Skeletal muscle tissue (tissue), 4 donors: ENCODE results near the gene SSU72. TPM values are rescaled to one million over a fixed set of nuclear protein-coding genes. Genes with fewer than 3 reads are reported as not detected.

ENCODE experiments used
- H3K27ac ChIP-seq: one replicate; pipeline ENCODE4 v1.7.0; 2013; ENCODE audit warnings: mild to moderate bottlenecking, low read depth, low read length, inconsistent platforms
- H3K27me3 ChIP-seq, 3 donors: one replicate each; pipeline ENCODE4 v1.7.0; 2013; ENCODE audit warnings: low read length in 3 of 3; ENCODE audit not compliant: control insufficient read depth in 3 of 3, insufficient read depth in 3 of 3
- H3K36me3 ChIP-seq, 3 donors: one replicate each; pipeline ENCODE4 v1.7.0; 2013; ENCODE audit warnings: low read length in 3 of 3; ENCODE audit not compliant: control insufficient read depth in 3 of 3, insufficient read depth in 3 of 3
- H3K4me1 ChIP-seq, 3 donors: one replicate each; pipeline ENCODE4 v1.7.0; 2013; ENCODE audit warnings: low read length in 3 of 3, mild to moderate bottlenecking in 3 of 3; ENCODE audit not compliant: control insufficient read depth in 3 of 3, insufficient read depth in 3 of 3
- H3K4me3 ChIP-seq, 3 donors: one replicate each; pipeline ENCODE4 v1.7.0; 2013; ENCODE audit warnings: low read length in 3 of 3
- H3K9ac ChIP-seq, 3 donors: one replicate each; pipeline ENCODE4 v1.7.0; 2013; ENCODE audit warnings: low read length in 3 of 3, mild to moderate bottlenecking in 3 of 3, moderate library complexity in 2 of 3, low read depth in 1 of 3
- H3K9me3 ChIP-seq, 3 donors: one replicate each; pipeline ENCODE4 v1.7.0; 2013; ENCODE audit warnings: low read length in 3 of 3; ENCODE audit not compliant: control insufficient read depth in 3 of 3
- total RNA-seq: library from RNA; depleted of rRNA; stranded (reverse); fragments of >200 nt; gene quantifications from one replicate; pipeline ENCODE4 v1.2.3, GENCODE V29; 2014
- donor health status: Osteomylitis.

The SSU72 gene
- total RNA-seq, 1 donor from 2014 or later: 40.2 TPM

DNA sequence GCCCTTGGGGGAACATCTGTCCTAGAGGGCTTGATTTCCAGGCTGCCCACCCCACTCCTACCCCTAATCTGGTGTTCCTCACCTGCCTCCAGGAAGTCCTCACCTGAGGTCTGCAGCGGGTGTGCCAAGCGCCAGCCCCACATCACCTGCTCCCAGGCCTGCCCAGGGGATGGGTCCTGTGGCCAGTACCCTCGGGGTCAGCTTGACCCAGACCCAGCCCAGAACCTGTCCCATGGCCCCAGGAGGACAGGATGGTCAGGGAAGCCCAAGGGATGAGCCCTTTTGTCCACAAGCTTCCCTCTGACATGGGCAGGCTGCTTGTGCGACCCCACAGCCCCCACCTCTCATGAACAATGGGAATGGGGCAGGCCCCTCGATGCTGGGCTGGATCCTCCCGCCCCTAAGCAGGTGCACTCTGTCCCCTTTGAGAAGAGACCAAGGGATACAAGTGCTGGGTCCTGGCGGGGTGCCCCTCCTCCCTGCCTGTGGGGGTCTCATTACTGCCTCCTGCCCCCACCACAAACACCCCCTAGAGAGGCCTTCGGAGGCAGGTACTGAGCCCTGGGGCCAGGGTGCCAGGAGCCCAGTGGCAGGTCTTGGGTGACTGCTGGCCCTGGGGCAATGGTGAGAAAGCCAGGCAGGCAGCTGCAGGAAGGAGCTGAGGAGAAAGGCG lies 43.9 kb upstream of the SSU72 start:
- H3K36me3 ChIP-seq: peaks cover 5 to 21% (median 12%) of the 10 kb centered on the region in 3 donors
- peak overlapping the region; percentile 90 for H3K27ac ChIP-seq
- H3K9ac ChIP-seq: peak overlapping the region in 2 of 3 donors; percentile 43 to 100
- H3K4me1 ChIP-seq: peaks cover 75 to 87% (median 83%) of the 10 kb centered on the region in 3 donors
- H3K27me3 ChIP-seq: no peaks in the 10 kb centered on the region
- no peaks in the 10 kb centered on the region for H3K9me3 ChIP-seq
- H3K4me3 ChIP-seq: no peak overlapping the region

DNA sequence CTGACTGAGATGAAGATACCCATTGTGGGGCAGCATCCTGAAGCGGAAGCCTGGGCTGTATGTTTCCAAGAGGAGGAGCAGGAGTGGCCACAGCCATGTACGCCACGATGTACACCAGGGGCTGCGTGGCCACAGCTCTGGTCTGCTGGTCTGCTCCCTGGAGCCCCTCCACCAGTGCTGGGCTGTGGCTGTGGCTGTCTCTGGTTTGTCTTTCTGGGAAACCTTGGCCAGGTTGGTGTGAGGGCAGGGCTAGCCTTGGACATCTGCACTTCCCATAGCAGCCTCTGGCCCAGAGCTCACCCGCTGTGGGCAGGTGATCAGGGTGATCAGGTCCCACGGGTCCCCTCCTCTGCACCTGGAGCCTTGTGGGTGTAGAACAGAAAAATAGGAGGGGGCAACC lies 43.3 kb upstream of the SSU72 start:
- peaks cover 5 to 21% (median 12%) of the 10 kb centered on the region in 3 donors for H3K36me3 ChIP-seq
- H3K4me3 ChIP-seq: no peak overlapping the region
- no peak overlapping the region for H3K27ac ChIP-seq
- H3K27me3 ChIP-seq: no peaks in the 10 kb centered on the region
- peak overlapping the region in 2 of 3 donors; percentile 43 to 100 for H3K9ac ChIP-seq
- H3K4me1 ChIP-seq: peaks cover 71 to 83% (median 80%) of the 10 kb centered on the region in 3 donors
- no peaks in the 10 kb centered on the region for H3K9me3 ChIP-seq

DNA sequence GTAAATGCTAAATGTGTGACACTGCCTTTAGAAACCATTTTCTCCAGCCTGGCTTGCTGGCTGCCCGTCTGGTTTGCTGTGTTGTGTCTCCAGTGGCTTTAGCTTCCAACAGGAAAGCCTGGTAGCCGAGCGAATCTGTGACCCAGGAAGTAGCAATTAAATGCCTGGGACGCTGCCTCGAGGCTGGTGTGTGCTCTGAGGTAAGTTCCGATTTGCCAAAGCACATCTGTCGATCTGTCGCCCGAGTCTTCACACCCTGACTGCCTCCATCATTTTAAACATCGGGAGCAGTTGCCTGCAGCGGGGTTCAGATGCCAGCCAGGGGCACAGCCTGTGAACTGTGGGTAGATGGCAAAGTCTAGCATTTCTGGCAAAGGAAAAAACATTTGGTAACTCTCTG lies 42.9 kb upstream of the SSU72 start:
- no peaks in the 10 kb centered on the region for H3K27me3 ChIP-seq
- H3K4me3 ChIP-seq: peak overlapping the region in 2 of 3 donors; percentile 84 to 98
- no peak overlapping the region for H3K27ac ChIP-seq
- H3K9me3 ChIP-seq: no peaks in the 10 kb centered on the region
- peak overlapping the region in 1 of 3 donors; percentile 100 for H3K9ac ChIP-seq
- H3K36me3 ChIP-seq: peaks cover 5 to 21% (median 12%) of the 10 kb centered on the region in 3 donors
- peaks cover 67 to 79% (median 76%) of the 10 kb centered on the region in 3 donors for H3K4me1 ChIP-seq

DNA sequence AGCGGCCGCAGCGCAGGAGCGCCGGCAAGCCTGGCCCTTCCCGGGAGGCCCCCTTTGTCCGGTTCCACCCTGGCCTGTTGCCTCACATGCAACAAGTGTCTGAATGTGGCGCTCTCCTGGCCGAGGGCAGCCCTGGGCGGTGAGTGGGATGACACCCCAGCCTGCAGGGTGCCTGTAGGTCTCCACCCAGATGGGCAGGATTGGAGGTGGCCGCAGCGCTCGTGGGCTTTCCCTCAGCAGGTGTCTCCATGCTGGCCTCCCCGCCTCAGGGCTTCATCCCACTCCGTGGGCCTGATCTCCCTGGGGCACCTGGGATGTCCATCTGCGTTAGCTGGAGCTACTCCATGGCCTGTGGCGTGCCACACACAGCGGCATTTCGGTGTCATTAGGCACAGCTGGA lies 42.2 kb upstream of the SSU72 start:
- Histone ChIP-seq H3K27ac (peak overlapping the region; percentile 99), H3K36me3 (peaks cover 5 to 21% (median 12%) of the 10 kb centered on the region in 3 donors), H3K27me3 (no peaks in the 10 kb centered on the region), H3K9me3 (no peaks in the 10 kb centered on the region), H3K4me1 (peaks cover 61 to 73% (median 69%) of the 10 kb centered on the region in 3 donors), H3K4me3 (peak overlapping the region; percentile 84 to 98 (median 98)), H3K9ac (peak overlapping the region; percentile 87 to 100 (median 98))

DNA sequence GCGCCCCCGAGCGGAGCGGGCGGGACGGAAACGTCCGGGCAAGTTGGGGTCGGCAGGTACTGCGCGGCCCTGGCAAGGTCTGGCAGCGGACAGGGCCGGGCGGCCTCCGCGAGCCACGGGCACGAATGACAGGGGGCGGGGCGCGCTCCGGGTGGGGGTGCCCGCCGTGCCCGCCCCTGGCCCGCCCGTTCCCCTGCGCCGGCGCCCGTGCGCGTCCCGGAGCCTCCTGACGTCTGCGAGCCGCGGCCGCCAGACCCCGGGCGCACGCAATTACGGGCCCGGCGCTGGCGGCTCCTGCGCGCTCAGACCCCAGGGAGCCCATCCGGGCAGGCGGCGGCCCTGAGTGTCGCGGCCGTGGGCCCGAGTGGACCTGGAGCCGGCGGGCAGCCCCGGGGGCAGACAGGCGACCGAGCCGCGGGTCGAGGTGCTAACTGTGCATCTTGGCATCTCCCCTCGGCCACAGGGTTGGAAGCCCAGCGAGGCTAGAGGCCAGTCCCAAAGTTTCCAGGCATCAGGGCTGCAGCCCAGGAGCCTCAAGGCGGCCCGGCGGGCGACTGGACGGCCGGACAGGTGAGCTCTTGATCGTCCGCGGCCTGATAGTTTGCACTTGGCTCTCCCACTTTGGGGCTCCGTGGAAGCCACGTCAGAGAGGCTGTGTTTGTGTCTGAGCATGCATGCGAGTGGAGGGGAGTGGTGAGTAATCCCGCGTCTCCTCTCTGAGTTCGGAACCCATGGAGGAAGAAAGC lies 41.6 kb upstream of the SSU72 start:
- Histone ChIP-seq H3K4me3 (peak overlapping the region; percentile 84 to 98 (median 98)), H3K27ac (peak overlapping the region; percentile 99), H3K9ac (peak overlapping the region; percentile 87 to 100 (median 98)), H3K27me3 (no peaks in the 10 kb centered on the region), H3K9me3 (no peaks in the 10 kb centered on the region), H3K4me1 (peaks cover 54 to 66% (median 63%) of the 10 kb centered on the region in 3 donors), H3K36me3 (peaks cover 5 to 21% (median 12%) of the 10 kb centered on the region in 3 donors)

DNA sequence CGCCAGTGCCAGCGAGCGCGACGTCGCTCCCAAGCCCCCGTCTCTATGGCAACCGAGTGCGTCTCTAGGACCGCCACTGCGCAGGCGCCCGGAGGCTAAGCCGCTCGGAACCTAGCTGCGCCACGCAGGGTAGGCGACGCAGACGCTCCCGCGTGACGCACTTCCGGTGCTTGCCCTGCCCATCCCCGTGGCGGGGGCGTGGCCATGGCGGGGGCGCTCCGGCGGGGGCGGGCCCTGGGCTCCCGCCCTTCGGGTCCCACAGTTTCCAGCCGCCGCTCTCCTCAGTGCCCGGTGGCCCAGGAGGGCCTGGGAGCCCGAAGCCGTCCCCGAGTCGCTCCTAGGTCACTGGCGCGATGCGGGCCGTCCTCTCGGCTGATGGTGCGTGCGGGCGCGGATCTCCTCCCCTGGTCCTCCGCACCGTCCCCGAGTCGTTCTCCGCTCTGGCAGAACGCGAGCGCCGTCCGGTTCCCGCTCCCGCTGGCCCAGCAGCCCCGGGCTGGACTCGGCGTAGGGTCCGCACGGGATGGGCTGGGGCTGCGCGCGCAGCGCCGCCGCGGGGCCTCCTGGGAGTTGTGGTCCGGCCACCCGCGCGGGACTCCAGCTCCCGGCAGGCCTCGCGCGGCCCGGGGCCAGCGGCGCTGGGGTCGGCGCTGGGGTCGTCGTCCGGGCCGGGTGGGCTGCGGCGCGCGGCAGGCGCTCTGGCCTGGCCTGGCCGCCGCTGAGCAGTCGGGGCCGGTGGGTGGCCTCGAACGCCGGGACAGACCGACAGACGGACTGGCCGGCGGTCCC lies 40.8 kb upstream of the SSU72 start, which contains the start of gene MIB2:
TSS of gene MIB2 (plus strand) at position 245 of the 789 bp plus-strand sequence. CDS start 7,953 bp downstream, outside the sequence.
- Histone ChIP-seq H3K4me1 (peaks cover 47 to 64% (median 55%) of the 10 kb centered on the region in 3 donors), H3K27ac (peak within 1 kb of the TSS; percentile 99), H3K9me3 (no peaks in the 10 kb centered on the region), H3K36me3 (peaks cover 5 to 21% (median 12%) of the 10 kb centered on the region in 3 donors), H3K4me3 (peak within 1 kb of the TSS; percentile 87 to 98 (median 98)), H3K9ac (peak within 1 kb of the TSS; percentile 87 to 100 (median 98)), H3K27me3 (no peaks in the 10 kb centered on the region)

DNA sequence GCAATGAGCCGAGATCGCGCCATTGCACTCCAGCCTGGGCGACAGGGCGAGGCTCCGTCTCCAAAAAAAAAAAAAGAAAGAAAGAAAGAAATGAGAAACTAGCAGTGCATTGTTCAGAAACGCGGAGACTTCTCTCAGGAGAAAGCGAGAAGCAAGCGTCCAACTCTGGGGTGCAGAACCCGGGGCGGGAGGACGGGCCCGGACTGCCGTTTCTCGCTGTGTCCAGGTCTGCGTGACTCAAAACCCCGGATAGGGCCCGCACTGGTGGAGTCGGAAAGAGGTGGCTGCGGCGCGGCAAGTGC lies 40.2 kb upstream of the SSU72 start:
- H3K9me3 ChIP-seq: no peaks in the 10 kb centered on the region
- peaks cover 43 to 59% (median 50%) of the 10 kb centered on the region in 3 donors for H3K4me1 ChIP-seq
- peak overlapping the region; percentile 87 to 98 (median 98) for H3K4me3 ChIP-seq
- H3K9ac ChIP-seq: peak overlapping the region; percentile 87 to 100 (median 98)
- H3K27ac ChIP-seq: peak overlapping the region; percentile 99
- H3K27me3 ChIP-seq: no peaks in the 10 kb centered on the region
- H3K36me3 ChIP-seq: peaks cover 5 to 21% (median 12%) of the 10 kb centered on the region in 3 donors

DNA sequence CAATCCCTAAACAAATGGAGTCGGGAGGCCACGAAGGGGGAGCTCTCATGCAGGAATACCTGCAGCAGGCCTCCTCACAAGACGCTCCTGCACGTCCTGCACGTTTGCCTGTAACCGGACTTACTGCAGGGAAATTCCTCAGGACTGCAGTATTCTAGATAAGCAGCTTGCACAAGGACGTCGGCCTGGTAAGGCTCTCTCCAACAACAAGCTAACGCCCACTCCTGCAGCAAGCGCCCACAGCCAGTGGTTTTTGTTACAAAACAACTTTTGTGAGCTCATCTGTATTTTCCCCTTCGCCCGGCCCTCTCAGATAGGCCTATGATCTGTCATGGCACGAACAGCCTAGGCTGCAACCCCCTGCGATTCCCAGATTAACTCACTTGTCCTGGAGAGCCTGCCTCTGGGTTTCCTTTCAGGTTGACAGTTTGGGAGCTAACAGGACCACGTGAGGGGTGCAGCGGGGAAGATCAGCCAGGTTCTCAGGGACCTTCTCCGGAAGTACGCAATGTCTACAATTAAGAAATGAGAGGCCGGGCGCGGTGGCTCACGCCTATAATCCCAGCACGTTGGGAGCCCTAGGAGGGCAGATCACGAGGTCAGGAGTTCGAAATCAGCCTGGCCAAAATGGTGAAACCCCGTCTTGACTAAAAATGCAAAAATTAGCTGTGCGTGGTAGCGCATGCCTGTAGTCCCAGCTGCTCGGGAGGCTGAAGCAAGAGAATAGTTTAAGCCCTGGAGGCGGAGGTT lies 39.7 kb upstream of the SSU72 start:
- peak overlapping the region; percentile 87 to 100 (median 98) for H3K9ac ChIP-seq
- H3K27ac ChIP-seq: peak overlapping the region; percentile 99
- peaks cover 5 to 21% (median 12%) of the 10 kb centered on the region in 3 donors for H3K36me3 ChIP-seq

DNA sequence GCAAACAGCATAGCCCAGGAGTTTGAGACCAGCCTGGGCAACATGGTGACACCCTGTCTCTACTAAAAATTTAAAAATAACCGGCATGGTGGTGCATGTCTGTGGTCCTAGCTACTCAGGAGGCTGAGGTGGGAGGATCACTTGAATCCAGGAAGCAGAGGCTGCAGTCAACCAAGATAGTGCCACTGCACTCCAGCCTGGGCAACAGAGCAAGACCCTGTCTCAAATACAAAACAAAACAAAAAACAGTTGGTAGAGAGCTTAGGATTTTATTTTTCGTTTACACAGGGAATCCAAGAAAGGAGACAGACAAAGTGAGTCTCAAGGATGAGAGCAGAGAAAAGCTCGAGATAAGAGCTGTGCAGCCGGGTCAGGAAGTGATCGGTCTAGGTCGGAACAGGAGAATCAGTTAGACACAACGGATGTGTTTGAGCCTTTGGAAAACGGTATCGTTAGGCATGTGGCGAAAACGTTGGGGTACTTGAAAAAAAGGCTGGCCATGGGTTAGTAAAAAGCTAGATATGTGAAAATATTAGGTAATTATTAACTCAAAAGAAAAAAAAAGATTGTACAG lies 38.9 kb upstream of the SSU72 start:
- Histone ChIP-seq H3K27ac (no peak overlapping the region), H3K9ac (peak overlapping the region in 1 of 3 donors; percentile 100), H3K9me3 (no peaks in the 10 kb centered on the region), H3K4me1 (peaks cover 36 to 47% (median 39%) of the 10 kb centered on the region in 3 donors), H3K36me3 (peaks cover 5 to 21% (median 12%) of the 10 kb centered on the region in 3 donors), H3K27me3 (no peaks in the 10 kb centered on the region), H3K4me3 (peak overlapping the region in 2 of 3 donors; percentile 87 to 98)

More for the DNA sequence above, 39.7 kb upstream of the SSU72 start:
- Histone ChIP-seq H3K27me3 (no peaks in the 10 kb centered on the region), H3K4me3 (peak overlapping the region; percentile 87 to 98 (median 98)), H3K9me3 (no peaks in the 10 kb centered on the region), H3K4me1 (peaks cover 39 to 53% (median 44%) of the 10 kb centered on the region in 3 donors)
